ENCODE results near the gene ZNF277. TPM values are rescaled to one million over a fixed set of nuclear protein-coding genes. Genes with fewer than 3 reads are reported as not detected.

The ZNF277 gene
- total RNA-seq, 1 donor from 2014 or later = 21.6 TPM

- intact Hi-C loops (cut with DNase I) = no loop called here
Observed at GRCh38 chr7:112252141-112252540, 45.6 kb downstream of the ZNF277 start.

GRCh38 chr7:112252691-112253090 is 46.2 kb downstream of the ZNF277 start:
- no peaks in the 10 kb centered on the region for H3K9me3 ChIP-seq
- no peaks in the 10 kb centered on the region for H3K36me3 ChIP-seq
- intact Hi-C loops (cut with DNase I) = no loop called here
- DNase-seq (ENCODE audit: extremely low spot score in 2 of 2) = no peak
- no peak overlapping the region for H3K4me3 ChIP-seq
- peaks cover 10% of the 10 kb centered on the region for H3K4me1 ChIP-seq
- TF ChIP-seq POLR2A (IDR thresholded peaks at IDR 0.05) (no peak), CTCF (IDR thresholded peaks at IDR 0.05) (no peak)
- no peaks in the 10 kb centered on the region for H3K27me3 ChIP-seq
- no peak overlapping the region for H3K27ac ChIP-seq

More at GRCh38 chr7:112252141-112252540, 45.6 kb downstream of the ZNF277 start:
- DNase-seq (ENCODE audit: extremely low spot score in 2 of 2) = no peak
- Histone ChIP-seq H3K9me3 (no peaks in the 10 kb centered on the region), H3K36me3 (no peaks in the 10 kb centered on the region), H3K4me1 (peaks cover 10% of the 10 kb centered on the region), H3K27me3 (no peaks in the 10 kb centered on the region), H3K27ac (no peak overlapping the region), H3K4me3 (no peak overlapping the region)
- no peak for TF ChIP-seq POLR2A (IDR thresholded peaks at IDR 0.05)
- TF ChIP-seq CTCF (IDR thresholded peaks at IDR 0.05) = no peak
- no peak for TF ChIP-seq POLR2AphosphoS5 (IDR thresholded peaks at IDR 0.05; ENCODE audit: insufficient read depth in 1 of 2, low read depth in 1 of 2)

GRCh38 chr7:112254156-112254555 is 47.7 kb downstream of the ZNF277 start:
- intact Hi-C loops (cut with DNase I) = no loop called here
- no peaks in the 10 kb centered on the region for H3K27me3 ChIP-seq

GRCh38 chr7:112254709-112255387 is 48.4 kb downstream of the ZNF277 start:
- TF ChIP-seq CTCF (IDR thresholded peaks at IDR 0.05) (no peak), POLR2A (IDR thresholded peaks at IDR 0.05) (no peak), POLR2AphosphoS5 (IDR thresholded peaks at IDR 0.05; ENCODE audit: insufficient read depth in 1 of 2, low read depth in 1 of 2) (no peak)
- intact Hi-C loops (cut with DNase I) = no loop called here
- no peak for DNase-seq (ENCODE audit: extremely low spot score in 2 of 2)
- Histone ChIP-seq H3K27me3 (no peaks in the 10 kb centered on the region), H3K4me3 (no peak overlapping the region), H3K36me3 (no peaks in the 10 kb centered on the region), H3K4me1 (peaks cover 10% of the 10 kb centered on the region), H3K9me3 (no peaks in the 10 kb centered on the region), H3K27ac (no peak overlapping the region)

More at GRCh38 chr7:112254156-112254555, 47.7 kb downstream of the ZNF277 start:
- no peak for TF ChIP-seq CTCF (IDR thresholded peaks at IDR 0.05)
- no peak for TF ChIP-seq POLR2AphosphoS5 (IDR thresholded peaks at IDR 0.05; ENCODE audit: insufficient read depth in 1 of 2, low read depth in 1 of 2)
- no peak for TF ChIP-seq POLR2A (IDR thresholded peaks at IDR 0.05)
- no peak for DNase-seq (ENCODE audit: extremely low spot score in 2 of 2)
- Histone ChIP-seq H3K27ac (no peak overlapping the region), H3K4me3 (no peak overlapping the region), H3K36me3 (no peaks in the 10 kb centered on the region), H3K4me1 (peaks cover 10% of the 10 kb centered on the region), H3K9me3 (no peaks in the 10 kb centered on the region)

- intact Hi-C loops (cut with DNase I) = no loop called here
- Histone ChIP-seq H3K27ac (no peak overlapping the region), H3K36me3 (no peaks in the 10 kb centered on the region), H3K27me3 (no peaks in the 10 kb centered on the region), H3K4me1 (peaks cover 10% of the 10 kb centered on the region), H3K9me3 (no peaks in the 10 kb centered on the region), H3K4me3 (no peak overlapping the region)
- TF ChIP-seq POLR2AphosphoS5 (IDR thresholded peaks at IDR 0.05; ENCODE audit: insufficient read depth in 1 of 2, low read depth in 1 of 2) = no peak
- no peak for TF ChIP-seq CTCF (IDR thresholded peaks at IDR 0.05)
- TF ChIP-seq POLR2A (IDR thresholded peaks at IDR 0.05) = no peak
- no peak for DNase-seq (ENCODE audit: extremely low spot score in 2 of 2)
Observed at GRCh38 chr7:112255388-112255720, 48.9 kb downstream of the ZNF277 start.

Data from vagina (tissue), 2 donors.